ENCODE results near the gene THSD7A. TPM values are rescaled to one million over a fixed set of nuclear protein-coding genes. Genes with fewer than 3 reads are reported as not detected.

THSD7A gene
- total RNA-seq, 1 donor from 2014 or later, result 0.28 TPM

DNA sequence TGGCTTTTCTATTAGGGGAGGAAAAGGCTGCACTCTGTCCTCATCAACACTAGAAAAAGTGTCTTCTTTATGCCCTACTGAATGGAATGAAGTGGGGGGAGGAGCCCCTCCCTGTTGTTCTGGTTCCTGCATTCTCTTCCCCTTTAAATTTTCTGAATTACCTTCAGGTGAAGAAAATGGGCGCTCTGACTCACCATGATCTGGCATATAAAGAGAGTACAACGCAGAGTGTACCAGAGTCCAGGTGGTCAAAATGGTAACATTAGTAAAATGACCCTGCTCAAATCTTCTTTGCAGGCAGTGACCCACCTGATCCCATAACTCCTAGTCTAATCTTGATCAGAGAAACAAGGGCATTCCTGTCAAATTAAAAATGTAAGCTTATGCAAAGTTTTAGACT is 80.7 kb downstream of the THSD7A start:
- Histone ChIP-seq H3K4me3 (no peak overlapping the region), H3K36me3 (no peaks in the 10 kb centered on the region), H3K27me3 (no peaks in the 10 kb centered on the region), H3K27ac (no peak overlapping the region), H2AFZ (replicated peaks) (no peak overlapping the region), H3F3A (ENCODE audit: low read depth) (no peaks in the 10 kb centered on the region), H3K9ac (no peak overlapping the region), H3K9me3 (ENCODE audit: low read depth) (no peaks in the 10 kb centered on the region), H3K4me1 (no peaks in the 10 kb centered on the region), H3K4me2 (no peak overlapping the region), H4K20me1 (ENCODE audit: low read depth) (no peaks in the 10 kb centered on the region), H3K79me2 (ENCODE audit: low read depth) (no peaks in the 10 kb centered on the region)
- H3K27ac Mint-ChIP-seq, result no peak overlapping the region
- no peak overlapping the region for H3K4me3 Mint-ChIP-seq
- TF ChIP-seq, protein P1, sequence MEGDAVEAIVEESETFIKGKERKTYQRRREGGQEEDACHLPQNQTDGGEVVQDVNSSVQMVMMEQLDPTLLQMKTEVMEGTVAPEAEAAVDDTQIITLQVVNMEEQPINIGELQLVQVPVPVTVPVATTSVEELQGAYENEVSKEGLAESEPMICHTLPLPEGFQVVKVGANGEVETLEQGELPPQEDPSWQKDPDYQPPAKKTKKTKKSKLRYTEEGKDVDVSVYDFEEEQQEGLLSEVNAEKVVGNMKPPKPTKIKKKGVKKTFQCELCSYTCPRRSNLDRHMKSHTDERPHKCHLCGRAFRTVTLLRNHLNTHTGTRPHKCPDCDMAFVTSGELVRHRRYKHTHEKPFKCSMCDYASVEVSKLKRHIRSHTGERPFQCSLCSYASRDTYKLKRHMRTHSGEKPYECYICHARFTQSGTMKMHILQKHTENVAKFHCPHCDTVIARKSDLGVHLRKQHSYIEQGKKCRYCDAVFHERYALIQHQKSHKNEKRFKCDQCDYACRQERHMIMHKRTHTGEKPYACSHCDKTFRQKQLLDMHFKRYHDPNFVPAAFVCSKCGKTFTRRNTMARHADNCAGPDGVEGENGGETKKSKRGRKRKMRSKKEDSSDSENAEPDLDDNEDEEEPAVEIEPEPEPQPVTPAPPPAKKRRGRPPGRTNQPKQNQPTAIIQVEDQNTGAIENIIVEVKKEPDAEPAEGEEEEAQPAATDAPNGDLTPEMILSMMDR (IDR thresholded peaks at IDR 0.05), result no peak
- TF ChIP-seq EZH2phosphoT487 (IDR thresholded peaks at IDR 0.05), result no peak
- no peak for TF ChIP-seq EZH2 (IDR thresholded peaks at IDR 0.05)
- peaks cover 7% of the 10 kb centered on the region for H3K4me1 Mint-ChIP-seq
- DNase-seq (ENCODE audit: low spot score), result no peak
- no peaks in the 10 kb centered on the region for H3K9me3 Mint-ChIP-seq
- no peaks in the 10 kb centered on the region for H3K27me3 Mint-ChIP-seq (ENCODE audit: insufficient read depth, low read depth)
- H3K36me3 Mint-ChIP-seq, result no peaks in the 10 kb centered on the region

- H3K9me3 Mint-ChIP-seq, result peaks cover 2% of the 10 kb centered on the region
- no peaks in the 10 kb centered on the region for H3K79me2 ChIP-seq (ENCODE audit: low read depth)
- H3K36me3 Mint-ChIP-seq, result no peaks in the 10 kb centered on the region
- peaks cover 4% of the 10 kb centered on the region for H3K4me1 Mint-ChIP-seq
- no peaks in the 10 kb centered on the region for H4K20me1 ChIP-seq (ENCODE audit: low read depth)
- H2AFZ ChIP-seq (replicated peaks), result no peak overlapping the region
- DNase-seq (ENCODE audit: low spot score), result no peak
- no peaks in the 10 kb centered on the region for H3K36me3 ChIP-seq
- no peak overlapping the region for H3K27ac ChIP-seq
- H3K4me2 ChIP-seq, result no peak overlapping the region
- H3K27me3 Mint-ChIP-seq (ENCODE audit: insufficient read depth, low read depth), result no peaks in the 10 kb centered on the region
- no peak overlapping the region for H3K9ac ChIP-seq
- H3K9me3 ChIP-seq (ENCODE audit: low read depth), result no peaks in the 10 kb centered on the region
- TF ChIP-seq, protein P1 (IDR thresholded peaks at IDR 0.05), result no peak
- TF ChIP-seq EZH2phosphoT487 (IDR thresholded peaks at IDR 0.05), result no peak
- no peak for TF ChIP-seq EZH2 (IDR thresholded peaks at IDR 0.05)
- no peaks in the 10 kb centered on the region for H3K27me3 ChIP-seq
- no peak overlapping the region for H3K4me3 Mint-ChIP-seq
- no peak overlapping the region for H3K27ac Mint-ChIP-seq
- no peaks in the 10 kb centered on the region for H3K4me1 ChIP-seq
- H3F3A ChIP-seq (ENCODE audit: low read depth), result no peaks in the 10 kb centered on the region
- H3K4me3 ChIP-seq, result no peak overlapping the region
Observed at GRCh38 chr7:11750191-11750590, 81.8 kb downstream of the THSD7A start.

- Mint-ChIP-seq H3K36me3 (no peaks in the 10 kb centered on the region), H3K4me3 (no peak overlapping the region), H3K9me3 (peaks cover 5% of the 10 kb centered on the region), H3K4me1 (peaks cover 4% of the 10 kb centered on the region), H3K27ac (no peak overlapping the region), H3K27me3 (ENCODE audit: insufficient read depth, low read depth) (no peaks in the 10 kb centered on the region)
- Histone ChIP-seq H3K27me3 (no peaks in the 10 kb centered on the region), H3K4me2 (no peak overlapping the region), H3K79me2 (ENCODE audit: low read depth) (no peaks in the 10 kb centered on the region), H2AFZ (replicated peaks) (no peak overlapping the region), H4K20me1 (ENCODE audit: low read depth) (no peaks in the 10 kb centered on the region), H3K4me1 (no peaks in the 10 kb centered on the region), H3K9me3 (ENCODE audit: low read depth) (no peaks in the 10 kb centered on the region), H3K36me3 (no peaks in the 10 kb centered on the region), H3K27ac (no peak overlapping the region), H3F3A (ENCODE audit: low read depth) (no peaks in the 10 kb centered on the region), H3K4me3 (no peak overlapping the region), H3K9ac (no peak overlapping the region)
- TF ChIP-seq EZH2phosphoT487 (IDR thresholded peaks at IDR 0.05) (no peak), EZH2 (IDR thresholded peaks at IDR 0.05) (no peak)
- TF ChIP-seq, protein P1 (IDR thresholded peaks at IDR 0.05), result no peak
- DNase-seq (ENCODE audit: low spot score), result no peak
Observed at GRCh38 chr7:11749629-11750028, 82.4 kb downstream of the THSD7A start.

Data from neural progenitor cell (in vitro differentiated cells).